Neuronal stem cell (in vitro differentiated cells): Measurements from ENCODE around the gene ZNF581.

Source experiments
- DNase-seq: peaks from one replicate; pipeline ENCODE4 v3.0.0-alpha.2; 2013; ENCODE audit warnings: low spot score
- H2AFZ ChIP-seq: one replicate; pipeline ENCODE4 v1.6.1; 2013; ENCODE audit warnings: mild to moderate bottlenecking, low read length, inconsistent platforms
- H2AK5ac ChIP-seq: 2 replicates; pipeline ENCODE4 v1.6.1; 2013; ENCODE audit warnings: low read depth, mild to moderate bottlenecking, inconsistent platforms, low read length, moderate library complexity, mixed read lengths
- H2BK120ac ChIP-seq: 2 replicates; pipeline ENCODE4 v1.6.1; 2013; ENCODE audit warnings: low read depth, mild to moderate bottlenecking, inconsistent platforms, low read length, moderate library complexity, mixed read lengths
- H2BK12ac ChIP-seq: one replicate; pipeline ENCODE4 v1.6.1; 2013; ENCODE audit warnings: low read length, inconsistent platforms
- H2BK15ac ChIP-seq: 2 replicates; pipeline ENCODE4 v1.6.1; 2013; ENCODE audit warnings: mild to moderate bottlenecking, low read length, inconsistent platforms, mixed read lengths
- H2BK5ac ChIP-seq: one replicate; pipeline ENCODE4 v1.6.1; 2013; ENCODE audit warnings: inconsistent platforms, mild to moderate bottlenecking, low read length, moderate library complexity
- H3K14ac ChIP-seq: one replicate; pipeline ENCODE4 v1.6.1; 2013; ENCODE audit warnings: low read length, inconsistent platforms
- H3K18ac ChIP-seq: 2 replicates; pipeline ENCODE4 v1.6.1; 2013; ENCODE audit warnings: low read length, inconsistent platforms
- H3K23ac ChIP-seq: 2 replicates; pipeline ENCODE4 v1.6.1; 2013; ENCODE audit warnings: low read depth, mild to moderate bottlenecking, mixed read lengths, low read length, inconsistent platforms; ENCODE audit not compliant: poor library complexity
- H3K27ac ChIP-seq: replicated peaks from 3 replicates; pipeline ENCODE4 v1.5.1; 2013; ENCODE audit warnings: low read length, inconsistent platforms
- H3K27me3 ChIP-seq, 3 experiments: 2 replicates each; pipeline ENCODE4 v1.6.1; 2013; ENCODE audit warnings: low read length in 3 of 3, mild to moderate bottlenecking in 2 of 3, inconsistent platforms in 1 of 3, low read depth in 1 of 3, mixed read lengths in 1 of 3, moderate library complexity in 1 of 3; ENCODE audit not compliant: control insufficient read depth in 3 of 3, insufficient read depth in 3 of 3
- H3K36me3 ChIP-seq, 2 donors: replicated peaks in 1 of 2; 2 replicates each; pipeline ENCODE4 v1.6.1; 2013; ENCODE audit warnings: low read length in 2 of 2; ENCODE audit not compliant: control insufficient read depth in 2 of 2, insufficient read depth in 2 of 2
- H3K4ac ChIP-seq: 2 replicates; pipeline ENCODE4 v1.6.1; 2013; ENCODE audit warnings: inconsistent platforms, mild to moderate bottlenecking, low read length, moderate library complexity
- H3K4me1 ChIP-seq, 2 donors: 1 replicate in 1 of 2; 2 replicates in 1 of 2; pipeline ENCODE4 v1.6.1; 2013; ENCODE audit warnings: low read length in 2 of 2, low read depth in 1 of 2; ENCODE audit not compliant: control insufficient read depth in 2 of 2, insufficient read depth in 1 of 2
- H3K4me2 ChIP-seq: one replicate; pipeline ENCODE4 v1.6.1; 2013; ENCODE audit warnings: mild to moderate bottlenecking, low read length, inconsistent platforms; ENCODE audit not compliant: insufficient read depth, poor library complexity, severe bottlenecking
- H3K4me3 ChIP-seq, 2 donors: 2 replicates each; pipeline ENCODE4 v1.5.1; 2013; ENCODE audit warnings: low read length in 2 of 2, mild to moderate bottlenecking in 2 of 2, inconsistent platforms in 1 of 2, moderate library complexity in 1 of 2
- H3K79me1 ChIP-seq: one replicate; pipeline ENCODE4 v1.6.1; 2013; ENCODE audit warnings: low read depth, mild to moderate bottlenecking, inconsistent platforms, low read length, moderate library complexity
- H3K9ac ChIP-seq: one replicate; pipeline ENCODE4 v1.6.1; 2013; ENCODE audit warnings: mild to moderate bottlenecking, low read depth, low read length, inconsistent platforms; ENCODE audit not compliant: poor library complexity
- H3K9me3 ChIP-seq, 2 donors: replicated peaks in 1 of 2; 2 replicates each; pipeline versions ENCODE3 to v1.6.1; 2013; ENCODE audit warnings: low read length in 2 of 2, mild to moderate bottlenecking in 2 of 2, inconsistent platforms in 1 of 2, low read depth in 1 of 2, mixed read lengths in 1 of 2, moderate library complexity in 1 of 2; ENCODE audit not compliant: control insufficient read depth in 2 of 2, insufficient read depth in 1 of 2
- H4K8ac ChIP-seq: one replicate; pipeline ENCODE4 v1.6.1; 2013; ENCODE audit warnings: low read depth, mild to moderate bottlenecking, inconsistent platforms, low read length, moderate library complexity
- H4K91ac ChIP-seq: one replicate; pipeline ENCODE4 v1.6.1; 2013; ENCODE audit warnings: low read length, low read depth, mild to moderate bottlenecking, inconsistent platforms; ENCODE audit not compliant: poor library complexity
- WGBS, 2 donors: extraction: QIAGEN DNeasy Blood & Tissue Kit; methylation state at CpG; one replicate each; pipeline ENCODE4 v1.1.7; 2013; ENCODE audit warnings: missing lambda C conversion rate in 2 of 2, mixed read lengths in 1 of 2; ENCODE audit not compliant: insufficient read length in 2 of 2, insufficient replicate concordance in 1 of 2; ENCODE audit errors: extremely low coverage in 2 of 2; 5-methylcytosine and 5-hydroxymethylcytosine counted together

Gene ZNF581

DNA sequence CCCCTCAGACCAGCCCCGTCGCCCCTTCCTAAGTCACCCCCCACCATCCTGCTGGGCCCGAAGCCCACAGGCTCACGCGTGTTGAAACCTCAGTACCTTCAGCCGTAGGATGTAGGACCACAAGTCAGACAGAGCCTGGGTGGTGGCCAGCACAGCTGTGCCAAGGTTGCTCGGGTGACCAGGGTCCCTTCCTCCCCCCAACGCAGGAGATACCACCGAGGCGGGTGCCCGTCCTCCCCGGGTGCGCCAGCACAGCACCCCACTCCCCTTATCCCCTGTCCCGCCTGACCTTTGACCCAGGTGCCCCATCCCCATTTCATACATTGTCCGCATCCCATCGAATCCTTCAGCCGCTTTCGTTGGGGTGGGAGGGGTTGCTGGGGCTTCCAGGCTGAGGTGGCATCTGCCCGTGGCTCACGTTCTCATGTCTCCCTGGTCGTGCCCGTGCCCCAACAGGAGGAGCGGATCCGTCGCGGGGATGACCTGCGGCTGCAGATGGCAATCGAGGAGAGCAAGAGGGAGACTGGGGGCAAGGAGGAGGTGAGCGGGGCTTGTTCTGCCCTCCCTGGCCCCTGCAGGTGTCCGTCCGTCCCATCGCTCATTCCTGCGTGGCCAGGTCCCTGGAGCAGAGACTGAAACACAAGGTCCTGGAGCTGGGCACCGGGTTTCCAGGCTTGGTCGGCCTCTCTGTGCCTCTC, 46.1 kb downstream of the ZNF581 start:
- H2AK5ac ChIP-seq, result no peak overlapping the region
- no peak for DNase-seq
- no peak overlapping the region for H3K18ac ChIP-seq
- no peak overlapping the region for H2BK5ac ChIP-seq
- H3K4ac ChIP-seq, result no peak overlapping the region
- H3K4me1 ChIP-seq, result no peaks in the 10 kb centered on the region
- H3K4me3 ChIP-seq, result peak overlapping the region in 1 of 2 donors; percentile 13
- no peak overlapping the region for H3K27ac ChIP-seq
- H3K27me3 ChIP-seq, result no peaks in the 10 kb centered on the region
- H3K36me3 ChIP-seq, result peaks cover 45 to 93% of the 10 kb centered on the region in 2 donors
- no peak overlapping the region for H3K4me2 ChIP-seq
- H2AFZ ChIP-seq, result no peak overlapping the region
- no CpG with 5 or more reads among the region's 35 CpGs for WGBS, 2 donors
- H3K23ac ChIP-seq, result no peak overlapping the region
- no peak overlapping the region for H4K8ac ChIP-seq
- H4K91ac ChIP-seq, result no peak overlapping the region
- H3K9me3 ChIP-seq, result peaks cover 0 to 2% of the 10 kb centered on the region in 2 donors
- H3K14ac ChIP-seq, result no peak overlapping the region
- H2BK120ac ChIP-seq, result no peak overlapping the region
- H2BK12ac ChIP-seq, result no peak overlapping the region
- peaks cover 40% of the 10 kb centered on the region for H3K79me1 ChIP-seq
- H2BK15ac ChIP-seq, result no peak overlapping the region
- no peak overlapping the region for H3K9ac ChIP-seq

DNA sequence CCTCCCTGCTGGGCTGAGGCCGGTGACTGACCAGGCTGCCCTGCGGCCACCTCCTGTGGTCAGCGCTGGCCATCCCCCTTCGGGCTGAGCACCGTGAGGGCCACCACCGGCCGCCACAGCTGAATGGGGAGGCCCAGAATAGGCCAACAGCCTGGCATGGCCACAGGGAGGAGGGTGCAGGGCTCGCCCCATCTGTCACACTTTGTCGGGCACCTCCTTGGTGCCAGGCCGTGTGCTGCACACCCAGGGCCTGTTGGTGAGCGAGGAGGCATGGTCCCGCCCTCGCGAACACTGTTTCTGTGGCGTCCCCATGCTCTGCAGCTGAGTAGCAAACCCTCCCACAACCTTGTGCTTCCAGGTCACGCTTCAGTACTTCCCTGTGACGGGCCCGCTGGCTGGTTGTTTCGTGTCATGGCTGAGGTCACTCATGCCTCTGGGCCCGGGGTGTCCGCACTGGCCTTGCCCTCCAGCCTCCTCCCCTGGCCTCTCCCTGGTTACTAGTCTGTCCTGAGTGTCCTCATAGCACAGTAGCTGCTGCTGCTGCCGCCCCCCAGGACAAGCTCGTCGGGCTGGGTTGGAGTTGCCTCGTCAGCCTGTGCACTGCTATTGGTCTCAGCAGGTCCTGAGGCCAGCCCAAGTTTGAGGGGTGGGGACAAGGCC, 46.8 kb downstream of the ZNF581 start:
- Histone ChIP-seq H3K9me3 (no peaks in the 10 kb centered on the region), H3K4me1 (no peaks in the 10 kb centered on the region), H4K8ac (no peak overlapping the region), H2BK120ac (no peak overlapping the region), H3K4me2 (no peak overlapping the region), H3K23ac (peak overlapping the region; percentile 73), H2AK5ac (no peak overlapping the region), H3K4me3 (peak overlapping the region in 1 of 2 donors; percentile 13), H3K18ac (no peak overlapping the region), H3K36me3 (peaks cover 44 to 93% of the 10 kb centered on the region in 2 donors), H2BK12ac (peak overlapping the region; percentile 10), H2BK15ac (no peak overlapping the region), H3K14ac (no peak overlapping the region), H3K9ac (no peak overlapping the region), H3K79me1 (peaks cover 36% of the 10 kb centered on the region), H2AFZ (no peak overlapping the region), H4K91ac (no peak overlapping the region), H3K4ac (no peak overlapping the region), H2BK5ac (no peak overlapping the region), H3K27me3 (no peaks in the 10 kb centered on the region), H3K27ac (no peak overlapping the region)
- WGBS, 2 donors, result no CpG with 5 or more reads among the region's 25 CpGs
- no peak for DNase-seq

DNA sequence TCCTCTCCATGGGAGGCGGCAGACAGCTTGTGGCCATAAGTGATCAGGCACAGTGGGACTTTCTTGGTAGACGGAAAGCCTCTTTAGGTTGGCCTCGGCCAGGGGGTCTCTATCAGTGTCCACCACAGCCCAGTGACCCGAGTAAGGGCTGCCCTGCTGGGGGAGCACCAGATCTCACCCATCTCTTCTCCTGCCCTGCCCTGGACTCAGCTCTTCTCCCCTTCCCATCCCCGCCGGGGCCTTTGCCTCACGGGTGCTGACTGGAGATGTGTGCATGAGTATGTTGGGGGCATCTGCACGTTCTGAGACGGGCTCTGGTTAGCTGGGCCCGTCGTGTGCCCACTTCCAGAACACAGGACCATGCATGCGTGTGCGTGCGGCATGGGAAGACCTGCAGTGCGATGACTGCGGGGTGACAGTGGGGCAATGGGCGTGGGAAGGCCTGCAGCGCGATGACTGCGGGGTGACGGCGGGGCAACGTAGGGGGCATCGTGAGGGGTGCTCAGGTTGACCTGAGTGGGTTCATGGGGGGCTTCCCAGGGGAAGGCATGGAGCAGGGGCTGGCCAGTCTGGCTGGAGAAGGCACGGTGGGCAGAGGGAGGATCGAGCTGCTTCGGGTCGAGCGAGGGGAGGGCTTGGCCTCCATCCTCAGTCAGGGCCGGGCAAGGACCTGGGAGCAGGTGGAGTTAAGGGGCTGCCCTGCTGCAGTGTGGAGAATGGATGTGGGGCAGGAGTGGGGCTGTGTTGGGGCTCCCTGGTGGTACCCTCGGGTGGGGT, 47.5 kb downstream of the ZNF581 start:
- Histone ChIP-seq H2BK12ac (peak overlapping the region; percentile 10), H3K27me3 (no peaks in the 10 kb centered on the region), H2AFZ (no peak overlapping the region), H4K91ac (no peak overlapping the region), H3K36me3 (peaks cover 40 to 93% of the 10 kb centered on the region in 2 donors), H3K27ac (no peak overlapping the region), H3K9me3 (no peaks in the 10 kb centered on the region), H3K18ac (peak overlapping the region; percentile 17), H3K4me1 (no peaks in the 10 kb centered on the region), H2BK15ac (no peak overlapping the region), H3K4me2 (no peak overlapping the region), H3K23ac (peak overlapping the region; percentile 97), H2BK5ac (no peak overlapping the region), H3K4me3 (peak overlapping the region in 1 of 2 donors; percentile 36), H4K8ac (peak overlapping the region; percentile 17), H3K4ac (no peak overlapping the region), H3K9ac (no peak overlapping the region), H3K79me1 (peaks cover 30% of the 10 kb centered on the region), H2BK120ac (no peak overlapping the region), H3K14ac (no peak overlapping the region), H2AK5ac (no peak overlapping the region)
- WGBS, 2 donors, result no CpG with 5 or more reads among the region's 31 CpGs
- no peak for DNase-seq
